K562 (cell line): ENCODE measurements around the gene RUNX3. TPM values are rescaled to one million over a fixed set of nuclear protein-coding genes. Genes with fewer than 3 reads are reported as not detected.

ENCODE experiments used
- ATAC-seq: fragments of 200-7000 bp; cut with Tn5 transposase; 3 replicates; pipeline ENCODE4 v1.9.1; 2020; ENCODE audit warnings: moderate library complexity
- BruUV-seq: library from RNA; stranded (reverse); fragments of 400-500 nt; replicated peaks from 2 replicates; lab custom pipeline; 2021; lab: Mats Ljungman, UMichigan
- CTCF ChIA-PET: fragments of 300-600 bp; formaldehyde crosslinking; extraction: SDS; loops from one replicate; lab custom pipeline; 2021; ENCODE audit warnings: low intra/inter-chr PET ratio; lab: Yijun Ruan, JAX
- POLR2A ChIA-PET: fragments of 300-600, 350-650 bp; sonication (Branson Sonifier 250); formaldehyde crosslinking; extraction: SDS; loops from one replicate; lab custom pipeline; 2021; ENCODE audit warnings: antibody characterized with exemption, inconsistent platforms; lab: Yijun Ruan, JAX
- DNase-seq, 4 experiments: peaks; one replicate each; pipeline versions ENCODE4 v3.0.0 to v3.0.0-alpha.2; 2011 to 2018; ENCODE audit warnings: low spot score in 3 of 4, mixed read lengths in 3 of 4; ENCODE audit errors: extremely low read depth in 1 of 4
- FAIRE-seq: peaks from 2 replicates; lab custom pipeline; 2011; peaks lifted over from hg19 to GRCh38; lab: Jason Lieb, UNC
- H2AFZ ChIP-seq: 2 replicates; pipeline ENCODE4 v1.6.0; 2011; ENCODE audit warnings: low read depth, low read length, control low read depth, inconsistent platforms
- H3K27ac ChIP-seq: fragments of 200-600 bp; 3 replicates; pipeline ENCODE4 v1.8.0; 2011; ENCODE audit warnings: low read depth, mild to moderate bottlenecking, control low read depth, inconsistent platforms, low read length, moderate library complexity, mixed read lengths; ENCODE audit errors: extremely low read depth
- H3K27me3 ChIP-seq, 2 experiments: fragments of 300-600 bp in 1 of 2; 2 replicates in 1 of 2; 3 replicates in 1 of 2; pipeline versions ENCODE4 v1.6.0 to v1.8.0; 2011; ENCODE audit warnings: inconsistent platforms in 2 of 2, low read length in 2 of 2, mild to moderate bottlenecking in 1 of 2, mixed read lengths in 1 of 2, moderate library complexity in 1 of 2; ENCODE audit not compliant: control insufficient read depth in 2 of 2, insufficient read depth in 2 of 2
- H3K36me3 ChIP-seq: fragments of 300-600 bp; 3 replicates; pipeline ENCODE4 v1.8.0; 2011; ENCODE audit warnings: mild to moderate bottlenecking, low read length, inconsistent platforms; ENCODE audit not compliant: control insufficient read depth, insufficient read depth
- H3K4me1 ChIP-seq, 2 experiments: fragments of 200-600 bp in 1 of 2; replicated peaks in 1 of 2; 2 replicates in 1 of 2; 3 replicates in 1 of 2; pipeline versions ENCODE4 v1.5.1 to v1.8.0; 2011; ENCODE audit warnings: inconsistent platforms in 2 of 2, low read length in 2 of 2, mild to moderate bottlenecking in 1 of 2, mixed read lengths in 1 of 2, moderate library complexity in 1 of 2; ENCODE audit not compliant: control insufficient read depth in 2 of 2, insufficient read depth in 2 of 2
- H3K4me2 ChIP-seq: 2 replicates; pipeline ENCODE4 v1.6.1; 2011; ENCODE audit warnings: low read length, control low read depth, inconsistent platforms, mixed read lengths; ENCODE audit not compliant: insufficient read depth
- H3K4me3 ChIP-seq: fragments of 200-600 bp; sonication (generic), shearing (Covaris generic); 2 replicates; pipeline ENCODE4 v1.5.1; 2016; ENCODE audit warnings: control low read depth, inconsistent platforms
- H3K79me2 ChIP-seq: fragments of 200-600 bp; 3 replicates; pipeline ENCODE4 v1.8.0; 2011; ENCODE audit warnings: low read length, inconsistent platforms; ENCODE audit not compliant: control insufficient read depth, insufficient read depth
- H3K9ac ChIP-seq, 2 experiments: 2 replicates each; pipeline versions ENCODE4 v1.6.0 to v1.6.1; 2011; ENCODE audit warnings: low read depth in 2 of 2, low read length in 2 of 2, control low read depth in 1 of 2, inconsistent platforms in 1 of 2, mild to moderate bottlenecking in 1 of 2, mixed read lengths in 1 of 2; ENCODE audit not compliant: insufficient read depth in 1 of 2
- H3K9me1 ChIP-seq: one replicate; pipeline ENCODE4 v1.6.0; 2011; ENCODE audit warnings: inconsistent platforms, mild to moderate bottlenecking, low read length, moderate library complexity; ENCODE audit not compliant: control insufficient read depth, insufficient read depth
- H3K9me3 ChIP-seq: replicated peaks from 2 replicates; pipeline ENCODE4 v1.5.1; 2011; ENCODE audit warnings: low read depth, low read length, inconsistent platforms; ENCODE audit not compliant: control insufficient read depth, insufficient read depth
- H4K20me1 ChIP-seq: replicated peaks from 2 replicates; pipeline ENCODE4 v1.6.1; 2011; ENCODE audit warnings: low read length, inconsistent platforms, mixed read lengths; ENCODE audit not compliant: control insufficient read depth, insufficient read depth
- NR2C2 ChIP-seq, 2 experiments: fragments of 200-800 bp in 1 of 2; sonication (Bioruptor generic) in 1 of 2; sonication (generic) in 1 of 2; formaldehyde crosslinking in 1 of 2; IDR thresholded peaks; 2 replicates each; pipeline versions ENCODE4 v1.6.1 to v1.8.0; 2016 to 2022; ENCODE audit warnings: mild to moderate bottlenecking in 1 of 2, missing compliant biosample characterization in 1 of 2, missing genetic modification characterization in 1 of 2, missing genetic modification reagents in 1 of 2
- ZBTB33 ChIP-seq: sonication (generic); formaldehyde crosslinking; IDR thresholded peaks from 2 replicates; pipeline ENCODE4 v1.8.1; 2023; ENCODE audit warnings: mild to moderate bottlenecking, missing genetic modification reagents
- ZBTB40 ChIP-seq, 2 experiments: fragments of 450-650 bp in 1 of 2; sonication (generic) in 1 of 2; formaldehyde crosslinking in 1 of 2; IDR thresholded peaks; 2 replicates each; pipeline versions ENCODE4 v1.7.1 to v1.9.0; 2016 to 2022; ENCODE audit warnings: inconsistent platforms in 1 of 2, mild to moderate bottlenecking in 1 of 2, missing genetic modification reagents in 1 of 2
- ZEB2 ChIP-seq: fragments of 450-650 bp; IDR thresholded peaks from 2 replicates; pipeline ENCODE4 v1.6.1; 2016
- ZNF699 ChIP-seq: fragments of 250-450 bp; sonication (Bioruptor Pico); IDR thresholded peaks from 2 replicates; pipeline ENCODE4 v1.8.0; 2021; ENCODE audit warnings: mild to moderate bottlenecking, moderate library complexity; ENCODE audit not compliant: insufficient replicate concordance
- WGBS: fragments of 100-300 bp; shearing (Covaris generic); methylation state at CpG from one replicate; pipeline ENCODE4 v1.1.6; 2016; ENCODE audit warnings: low coverage, mixed read lengths; ENCODE audit not compliant: insufficient coverage; ENCODE audit errors: missing lambda C conversion rate; 5-methylcytosine and 5-hydroxymethylcytosine counted together
- in situ Hi-C: fragments of 300-500 bp; cut with MboI; formaldehyde crosslinking; loops from 4 replicates; pipeline ENCODE4 v1.15.0; 2018; ENCODE audit warnings: inconsistent platforms, mixed read lengths
- intact Hi-C: fragments of 100-400 bp; cut with micrococcal nuclease; formaldehyde crosslinking; loops from 2 replicates; pipeline ENCODE4 v1.14.2; 2022
- polyA plus RNA-seq, 8 experiments: library from polyadenylated mRNA; depleted of rRNA in 4 of 8; stranded (reverse) in 5 of 8; unstranded in 3 of 8; fragments of >200 nt; fragmentation: Nextera tagmentation in 2 of 8; fragmentation: Illumina TruSeq in 1 of 8; extraction: Ambion mirVana in 2 of 8; extraction: Trizol in 1 of 8; gene quantifications; 2 replicates each; pipeline versions ENCODE4 v1.2.1 to v1.2.3, GENCODE V29; 2011 to 2014; ENCODE audit warnings: inconsistent platforms in 1 of 8, missing spikeins in 1 of 8
- total RNA-seq, 7 experiments: library from RNA; depleted of rRNA in 6 of 7; stranded (reverse); fragments of >200 nt in 6 of 7; fragmentation: Illumina TruSeq in 2 of 7; extraction: Trizol in 2 of 7; gene quantifications; 2 replicates each; pipeline versions ENCODE4 v1.2.1 to v1.2.3, GENCODE V29; 2011 to 2021; ENCODE audit warnings: low replicate concordance in 1 of 7
- TF ChIP-seq, protein P1 (sequence below): fragments of 150-350 bp; IDR thresholded peaks from 2 replicates; pipeline ENCODE4 v1.6.1; 2014; ENCODE audit warnings: low read depth, mild to moderate bottlenecking, low read length, borderline replicate concordance

Gene RUNX3
- total and polyA plus RNA-seq, 9 of the 15 experiments (the other 6 are each of a cell fraction or from before 2014, with no cell fraction given), result 0.01 to 0.64 (median 0.09) TPM

DNA sequence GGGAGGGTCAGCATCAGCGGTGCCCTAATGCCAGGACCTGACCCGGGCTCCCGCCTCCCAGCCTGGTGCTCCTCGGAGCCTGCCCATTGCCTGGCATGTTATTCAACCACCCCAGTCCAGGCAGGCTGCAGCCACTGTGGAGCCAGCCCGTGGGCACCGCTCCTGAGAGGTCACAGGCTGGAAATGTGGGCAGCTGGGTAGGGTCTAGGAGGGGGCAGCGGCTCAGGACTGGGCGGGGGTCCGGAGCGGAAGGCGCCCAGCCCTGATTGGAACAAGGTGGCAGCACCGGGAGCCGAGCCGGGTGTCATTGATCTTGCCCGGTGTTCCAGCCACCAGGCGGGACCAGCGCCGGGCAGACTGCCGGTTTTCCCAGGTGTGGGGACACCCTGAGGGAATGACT, 12.7 kb upstream of the RUNX3 start:
- no peaks in the 10 kb centered on the region for H3K79me2 ChIP-seq
- peaks cover 8 to 61% of the 10 kb centered on the region in 2 experiments; a peak in 4 of 5 replicates for H3K27me3 ChIP-seq
- no peaks in the 10 kb centered on the region for H3K9me3 ChIP-seq
- in situ Hi-C loops (no loop called here), intact Hi-C loops (no loop called here)
- 2% methylated on average over 19 of the region's 19 CpGs for WGBS
- no peaks in the 10 kb centered on the region for H3K9me1 ChIP-seq
- no peak for FAIRE-seq
- no peak overlapping the region for H3K27ac ChIP-seq
- ChIA-PET CTCF (no interaction called here), POLR2A (no interaction called here)
- H4K20me1 ChIP-seq, result peaks cover 4% of the 10 kb centered on the region; the same call in 1 of the 2 replicates
- BruUV-seq, result no TSS peak
- H2AFZ ChIP-seq, result no peak overlapping the region
- no peak overlapping the region for H3K4me2 ChIP-seq
- no peak overlapping the region for H3K9ac ChIP-seq
- DNase-seq, result no peak
- no peak overlapping the region for H3K4me3 ChIP-seq
- no peaks in the 10 kb centered on the region for H3K36me3 ChIP-seq
- no peak for ATAC-seq
- H3K4me1 ChIP-seq, result no peaks in the 10 kb centered on the region; a peak in 2 of 5 replicates
- TF ChIP-seq ZBTB40 (IDR thresholded peaks at IDR 0.05) (no peak), ZBTB40 (CRISPR knock-in tag; IDR thresholded peaks at IDR 0.05) (no peak), ZBTB33 (CRISPR knock-in tag) (no peak), ZEB2 (no peak), ZNF699 (CRISPR knock-in tag) (no peak), NR2C2 (CRISPR knock-in tag; IDR thresholded peaks at IDR 0.05) (no peak), NR2C2 (tag; IDR thresholded peaks at IDR 0.05) (no peak)
- TF ChIP-seq, protein P1, sequence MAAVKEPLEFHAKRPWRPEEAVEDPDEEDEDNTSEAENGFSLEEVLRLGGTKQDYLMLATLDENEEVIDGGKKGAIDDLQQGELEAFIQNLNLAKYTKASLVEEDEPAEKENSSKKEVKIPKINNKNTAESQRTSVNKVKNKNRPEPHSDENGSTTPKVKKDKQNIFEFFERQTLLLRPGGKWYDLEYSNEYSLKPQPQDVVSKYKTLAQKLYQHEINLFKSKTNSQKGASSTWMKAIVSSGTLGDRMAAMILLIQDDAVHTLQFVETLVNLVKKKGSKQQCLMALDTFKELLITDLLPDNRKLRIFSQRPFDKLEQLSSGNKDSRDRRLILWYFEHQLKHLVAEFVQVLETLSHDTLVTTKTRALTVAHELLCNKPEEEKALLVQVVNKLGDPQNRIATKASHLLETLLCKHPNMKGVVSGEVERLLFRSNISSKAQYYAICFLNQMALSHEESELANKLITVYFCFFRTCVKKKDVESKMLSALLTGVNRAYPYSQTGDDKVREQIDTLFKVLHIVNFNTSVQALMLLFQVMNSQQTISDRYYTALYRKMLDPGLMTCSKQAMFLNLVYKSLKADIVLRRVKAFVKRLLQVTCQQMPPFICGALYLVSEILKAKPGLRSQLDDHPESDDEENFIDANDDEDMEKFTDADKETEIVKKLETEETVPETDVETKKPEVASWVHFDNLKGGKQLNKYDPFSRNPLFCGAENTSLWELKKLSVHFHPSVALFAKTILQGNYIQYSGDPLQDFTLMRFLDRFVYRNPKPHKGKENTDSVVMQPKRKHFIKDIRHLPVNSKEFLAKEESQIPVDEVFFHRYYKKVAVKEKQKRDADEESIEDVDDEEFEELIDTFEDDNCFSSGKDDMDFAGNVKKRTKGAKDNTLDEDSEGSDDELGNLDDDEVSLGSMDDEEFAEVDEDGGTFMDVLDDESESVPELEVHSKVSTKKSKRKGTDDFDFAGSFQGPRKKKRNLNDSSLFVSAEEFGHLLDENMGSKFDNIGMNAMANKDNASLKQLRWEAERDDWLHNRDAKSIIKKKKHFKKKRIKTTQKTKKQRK, result no peak
